Natural killer cell (primary cell): ENCODE measurements around the gene VASH2. TPM values are rescaled to one million over a fixed set of nuclear protein-coding genes. Genes with fewer than 3 reads are reported as not detected.

Experiments
- ATAC-seq, 3 donors: fragments of 150-1000 bp in 2 of 3; fragments of 200-7000 bp in 1 of 3; cut with Tn5 transposase; 1 replicate in 1 of 3; 2 replicates in 2 of 3; pipeline ENCODE4 v1.10.0; 2021; ENCODE audit warnings: mild to moderate bottlenecking in 2 of 3, moderate library complexity in 2 of 3
- DNase-seq, 2 donors: peaks; one replicate each; pipeline versions ENCODE4 v3.0.0 to v3.0.0-alpha.2; 2013 to 2021; ENCODE audit warnings: mixed read lengths in 1 of 2
- H3K27ac ChIP-seq: one replicate; pipeline ENCODE4 v1.5.1; 2013; ENCODE audit warnings: mild to moderate bottlenecking, low read length
- H3K27me3 ChIP-seq: one replicate; pipeline ENCODE4 v1.6.1; 2013; ENCODE audit warnings: low read length; ENCODE audit not compliant: control insufficient read depth, insufficient read depth
- H3K36me3 ChIP-seq: one replicate; pipeline ENCODE4 v1.6.1; 2013; ENCODE audit warnings: low read length; ENCODE audit not compliant: control insufficient read depth, insufficient read depth
- H3K4me1 ChIP-seq: one replicate; pipeline ENCODE4 v1.6.1; 2013; ENCODE audit warnings: low read length; ENCODE audit not compliant: control insufficient read depth, insufficient read depth
- H3K4me3 ChIP-seq: one replicate; pipeline ENCODE4 v1.5.1; 2013; ENCODE audit warnings: low read length
- H3K9me3 ChIP-seq: one replicate; pipeline ENCODE4 v1.6.1; 2013; ENCODE audit warnings: low read length; ENCODE audit not compliant: control insufficient read depth, insufficient read depth
- H3K27ac Mint-ChIP-seq, 2 donors: one replicate each; pipeline ENCODE4 v1.8.0; 2022; ENCODE audit warnings: mild to moderate bottlenecking in 2 of 2, mixed read lengths in 2 of 2, moderate library complexity in 1 of 2
- H3K27me3 Mint-ChIP-seq, 2 donors: one replicate each; pipeline ENCODE4 v1.8.0; 2022; ENCODE audit warnings: low read depth in 2 of 2, mixed read lengths in 2 of 2
- H3K36me3 Mint-ChIP-seq: one replicate; pipeline ENCODE4 v1.8.0; 2022; ENCODE audit warnings: mixed read lengths
- H3K4me1 Mint-ChIP-seq, 2 donors: one replicate each; pipeline ENCODE4 v1.8.0; 2022; ENCODE audit warnings: mixed read lengths in 2 of 2
- H3K4me3 Mint-ChIP-seq: one replicate; pipeline ENCODE4 v1.8.0; 2022; ENCODE audit warnings: mild to moderate bottlenecking, moderate library complexity, mixed read lengths
- H3K9me3 Mint-ChIP-seq, 2 donors: one replicate each; pipeline ENCODE4 v1.8.0; 2022; ENCODE audit warnings: mixed read lengths in 2 of 2
- WGBS: methylation state at CpG from one replicate; pipeline ENCODE4 v1.1.7; 2013; ENCODE audit warnings: missing lambda C conversion rate; ENCODE audit not compliant: insufficient coverage; 5-methylcytosine and 5-hydroxymethylcytosine counted together
- intact Hi-C: fragments of 100-400 bp; cut with micrococcal nuclease; formaldehyde crosslinking; loops from one replicate; pipeline ENCODE4 v1.14.2; 2022
- total RNA-seq, 4 donors: library from RNA; stranded (reverse); fragments of 120-200 nt in 1 of 4; gene quantifications; one replicate each; pipeline versions ENCODE4 v1.2.3 to v1.2.4, GENCODE V29; 2013 to 2022
- TF ChIP-seq, protein P1 (sequence below): fragments of 200-600 bp; IDR thresholded peaks from one replicate; pipeline ENCODE4 v1.8.0; 2022; ENCODE audit warnings: antibody characterized with exemption

The VASH2 gene
- total RNA-seq, result not detected
- not detected for total RNA-seq (2013)

DNA sequence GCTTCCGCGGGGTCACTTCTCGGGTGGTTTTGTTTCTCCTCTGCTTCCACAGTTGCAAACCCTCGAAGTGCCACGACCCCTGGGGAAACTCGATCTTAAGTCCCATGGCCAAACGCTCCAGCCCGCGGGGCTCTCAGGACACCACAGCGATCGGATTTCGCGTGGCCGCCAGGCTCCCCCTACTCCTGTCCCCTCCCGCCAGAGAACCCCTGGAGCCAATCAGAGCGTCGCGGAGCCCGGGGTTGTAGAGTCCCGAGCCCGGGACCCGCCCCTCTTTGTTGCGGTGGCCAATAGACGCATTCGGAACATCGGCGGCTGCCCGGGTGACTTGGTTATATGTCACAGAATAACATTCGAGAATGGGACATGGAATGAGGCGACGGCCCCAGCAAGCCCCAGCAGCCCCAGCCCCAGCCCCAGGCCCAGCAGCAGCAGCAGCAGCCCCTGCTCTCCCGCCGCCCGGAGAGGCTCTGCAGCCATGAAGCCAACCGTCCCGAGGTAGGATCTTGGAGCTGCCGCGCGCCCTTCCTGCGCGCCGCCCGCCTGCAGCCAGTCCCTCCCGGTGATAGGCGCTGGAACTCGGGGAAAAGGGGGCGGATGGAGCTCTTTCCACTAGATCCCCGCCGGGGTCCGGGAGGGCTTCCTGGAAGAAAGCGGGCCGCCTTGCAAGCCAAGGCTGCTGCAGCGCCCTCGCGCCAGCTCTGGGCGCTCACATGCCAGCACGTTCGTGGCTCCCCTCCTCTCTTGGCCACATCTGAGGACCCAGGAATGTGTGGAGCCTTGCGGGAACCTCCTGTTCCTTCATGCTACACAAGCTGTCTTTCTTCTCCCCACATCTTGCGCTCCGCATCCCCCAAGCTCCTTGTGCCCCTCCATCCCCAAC lies at the start of gene VASH2:
Gene VASH2 (plus strand): TSS at position 299 of the 883 bp plus-strand sequence. CDS start 1,002 bp downstream, outside the sequence.
- Histone ChIP-seq H3K27me3 (peaks cover 22% of the 10 kb centered on the region), H3K36me3 (no peaks in the 10 kb centered on the region), H3K4me3 (peak within 1 kb of the TSS; percentile 33), H3K4me1 (peaks cover 15% of the 10 kb centered on the region), H3K9me3 (no peaks in the 10 kb centered on the region), H3K27ac (no peak within 1 kb of the TSS)
- intact Hi-C loops, result no loop called here
- TF ChIP-seq, protein P1, sequence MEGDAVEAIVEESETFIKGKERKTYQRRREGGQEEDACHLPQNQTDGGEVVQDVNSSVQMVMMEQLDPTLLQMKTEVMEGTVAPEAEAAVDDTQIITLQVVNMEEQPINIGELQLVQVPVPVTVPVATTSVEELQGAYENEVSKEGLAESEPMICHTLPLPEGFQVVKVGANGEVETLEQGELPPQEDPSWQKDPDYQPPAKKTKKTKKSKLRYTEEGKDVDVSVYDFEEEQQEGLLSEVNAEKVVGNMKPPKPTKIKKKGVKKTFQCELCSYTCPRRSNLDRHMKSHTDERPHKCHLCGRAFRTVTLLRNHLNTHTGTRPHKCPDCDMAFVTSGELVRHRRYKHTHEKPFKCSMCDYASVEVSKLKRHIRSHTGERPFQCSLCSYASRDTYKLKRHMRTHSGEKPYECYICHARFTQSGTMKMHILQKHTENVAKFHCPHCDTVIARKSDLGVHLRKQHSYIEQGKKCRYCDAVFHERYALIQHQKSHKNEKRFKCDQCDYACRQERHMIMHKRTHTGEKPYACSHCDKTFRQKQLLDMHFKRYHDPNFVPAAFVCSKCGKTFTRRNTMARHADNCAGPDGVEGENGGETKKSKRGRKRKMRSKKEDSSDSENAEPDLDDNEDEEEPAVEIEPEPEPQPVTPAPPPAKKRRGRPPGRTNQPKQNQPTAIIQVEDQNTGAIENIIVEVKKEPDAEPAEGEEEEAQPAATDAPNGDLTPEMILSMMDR, result no peak
- ATAC-seq (peak; percentile 79 to 96 (median 94)), DNase-seq (peak; percentile 17 to 66)
- peak within 1 kb of the TSS; percentile 72 for H3K4me3 Mint-ChIP-seq
- H3K27me3 Mint-ChIP-seq, result peaks cover 49 to 60% of the 10 kb centered on the region in 2 donors
- under 1% methylated on average over 61 of the region's 61 CpGs for WGBS
- peaks cover 5 to 15% of the 10 kb centered on the region in 2 donors for H3K4me1 Mint-ChIP-seq
- no peak within 1 kb of the TSS for H3K27ac Mint-ChIP-seq
- no peaks in the 10 kb centered on the region for H3K36me3 Mint-ChIP-seq
- no peaks in the 10 kb centered on the region for H3K9me3 Mint-ChIP-seq

DNA sequence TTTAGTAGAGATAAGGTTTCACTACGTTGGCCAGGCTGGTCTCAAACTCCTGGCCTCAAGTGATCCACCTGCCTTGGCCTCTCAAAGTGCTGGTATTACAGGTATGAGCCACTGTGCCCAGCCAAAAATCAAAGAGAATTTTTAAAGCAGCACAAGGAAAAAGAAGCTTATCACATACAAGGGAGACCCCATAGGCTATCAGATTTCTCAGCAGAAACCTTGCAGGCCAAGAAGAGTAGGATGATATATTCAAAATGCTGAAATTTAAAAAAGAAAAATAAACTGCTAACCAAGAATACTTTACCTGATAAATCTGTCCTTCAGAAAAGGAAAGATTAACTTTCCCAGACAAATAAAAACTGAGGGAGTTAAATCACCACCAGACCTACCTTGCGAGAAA lies 49.1 kb upstream of the VASH2 start:
- peaks cover 0 to 5% of the 10 kb centered on the region in 2 donors for H3K27me3 Mint-ChIP-seq
- DNase-seq (no peak), ATAC-seq (no peak)
- peaks cover 4% of the 10 kb centered on the region for H3K36me3 ChIP-seq
- no peaks in the 10 kb centered on the region for H3K4me1 ChIP-seq
- WGBS, result 86% methylated on average over 1 of the region's 2 CpGs
- no peak overlapping the region for H3K27ac Mint-ChIP-seq
- TF ChIP-seq, protein P1, result no peak
- peaks cover 12% of the 10 kb centered on the region for H3K36me3 Mint-ChIP-seq
- H3K4me3 Mint-ChIP-seq, result no peak overlapping the region
- H3K4me3 ChIP-seq, result no peak overlapping the region
- H3K27me3 ChIP-seq, result no peaks in the 10 kb centered on the region
- peaks cover 9% of the 10 kb centered on the region for H3K9me3 ChIP-seq
- H3K4me1 Mint-ChIP-seq, result no peaks in the 10 kb centered on the region
- peaks cover 3 to 9% of the 10 kb centered on the region in 2 donors for H3K9me3 Mint-ChIP-seq
- H3K27ac ChIP-seq, result no peak overlapping the region
- intact Hi-C loops, result no loop called here

DNA sequence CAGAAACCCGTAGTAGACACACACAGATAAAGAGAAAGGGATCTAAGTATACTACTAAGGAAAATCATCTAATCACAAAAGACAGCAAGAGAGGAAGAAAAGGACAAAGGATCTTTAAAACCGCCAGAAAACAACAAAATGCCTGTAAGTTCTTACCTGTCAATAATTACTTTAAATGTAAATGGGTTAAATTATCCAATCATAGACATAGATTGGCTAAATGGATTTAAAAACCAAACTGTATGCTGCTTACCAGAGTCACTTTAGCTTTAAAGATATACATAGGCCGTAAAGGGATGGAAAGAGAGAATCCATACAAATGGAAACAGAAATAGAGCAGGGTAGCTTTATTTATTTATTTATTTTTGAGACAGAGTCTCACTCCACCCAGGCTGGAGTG lies 48.3 kb upstream of the VASH2 start:
- no peaks in the 10 kb centered on the region for H3K4me1 ChIP-seq
- H3K4me1 Mint-ChIP-seq, result no peaks in the 10 kb centered on the region
- no peaks in the 10 kb centered on the region for H3K27me3 ChIP-seq
- H3K9me3 Mint-ChIP-seq, result peaks cover 3 to 9% of the 10 kb centered on the region in 2 donors
- H3K36me3 ChIP-seq, result peaks cover 2% of the 10 kb centered on the region
- intact Hi-C loops, result no loop called here
- TF ChIP-seq, protein P1, result no peak
- 100% methylated on average over 1 of the region's 3 CpGs for WGBS
- ATAC-seq (no peak), DNase-seq (no peak)
- peaks cover 11% of the 10 kb centered on the region for H3K36me3 Mint-ChIP-seq
- H3K9me3 ChIP-seq, result peaks cover 9% of the 10 kb centered on the region
- H3K4me3 Mint-ChIP-seq, result no peak overlapping the region
- H3K27ac ChIP-seq, result no peak overlapping the region
- H3K4me3 ChIP-seq, result no peak overlapping the region
- no peak overlapping the region for H3K27ac Mint-ChIP-seq
- peaks cover 0 to 5% of the 10 kb centered on the region in 2 donors for H3K27me3 Mint-ChIP-seq
